K562 (cell line): ENCODE measurements around the gene ITPR2.

Experiments used
- EP300 ChIP-seq: IDR thresholded peaks from 2 replicates; pipeline ENCODE4 v1.6.1; 2012; ENCODE audit warnings: low read length, improper control_type of control experiment
- JUND ChIP-seq, 2 experiments: IDR thresholded peaks; 2 replicates in 1 of 2; 3 replicates in 1 of 2; pipeline ENCODE4 v1.6.1; 2011; ENCODE audit warnings: borderline replicate concordance in 2 of 2, low read depth in 2 of 2, low read length in 2 of 2, improper control_type of control experiment in 1 of 2, missing biosample characterization in 1 of 2, missing genetic modification characterization in 1 of 2, missing genetic modification reagents in 1 of 2
- MAFK ChIP-seq: IDR thresholded peaks from 2 replicates; pipeline ENCODE4 v1.6.1; 2011; ENCODE audit warnings: low read length, improper control_type of control experiment

DNA sequence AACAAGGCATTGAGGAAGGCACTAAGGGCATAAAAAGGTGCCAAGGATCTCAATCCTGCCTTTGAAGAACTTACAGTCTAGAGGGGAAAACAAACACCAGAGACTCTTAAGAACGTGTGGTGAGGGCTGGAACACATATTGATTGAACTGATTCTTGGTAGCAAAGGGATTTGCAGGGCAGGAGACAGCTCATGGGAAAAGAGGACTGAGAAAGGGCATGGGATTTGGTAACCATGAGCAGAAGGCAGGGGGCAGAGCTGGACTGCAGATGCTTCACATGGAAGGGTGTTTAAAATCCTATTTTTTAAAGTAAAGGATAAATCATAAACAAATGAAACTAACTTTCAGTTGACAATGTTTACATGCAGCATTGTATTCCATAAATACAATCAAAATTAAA is 203.1 kb downstream of the ITPR2 start:
- TF ChIP-seq MAFK (no peak), EP300 (no peak), JUND (IDR thresholded peaks at IDR 0.05; ENCODE audit: borderline replicate concordance, low read depth, low read length) (no peak), JUND (tag; IDR thresholded peaks at IDR 0.05; ENCODE audit: borderline replicate concordance, low read depth, low read length) (no peak)
